IMR-90 (cell line): ENCODE data around the gene CROCC.

Experiments
- BHLHE40 ChIP-seq: fragments of 150-350 bp; IDR thresholded peaks from 2 replicates; pipeline ENCODE4 v1.6.1; 2016; ENCODE audit warnings: mild to moderate bottlenecking, low read depth, low read length
- MXI1 ChIP-seq: IDR thresholded peaks from 2 replicates; pipeline ENCODE4 v1.6.1; 2012; ENCODE audit warnings: low read depth, mild to moderate bottlenecking, low read length, moderate library complexity, borderline replicate concordance
- POLR2A ChIP-seq: IDR thresholded peaks from 2 replicates; pipeline ENCODE4 v1.6.1; 2012; ENCODE audit warnings: mild to moderate bottlenecking, low read depth, low read length
- SMC3 ChIP-seq: fragments of 150-350 bp; IDR thresholded peaks from 2 replicates; pipeline ENCODE4 v1.6.1; 2016; ENCODE audit warnings: low read depth, mild to moderate bottlenecking, antibody characterized with exemption, low read length, moderate library complexity
- TF ChIP-seq, protein P1 (sequence below): conservative IDR thresholded peaks from 2 replicates; pipeline ENCODE4 v1.5.1; 2012; ENCODE audit warnings: mild to moderate bottlenecking, low read depth, low read length, improper control_type of control experiment
- TF ChIP-seq, protein P2 (sequence below): fragments of 150-350 bp; IDR thresholded peaks from 2 replicates; pipeline ENCODE4 v1.6.1; 2017; ENCODE audit warnings: mild to moderate bottlenecking, antibody characterized with exemption, low read length, low read depth

DNA sequence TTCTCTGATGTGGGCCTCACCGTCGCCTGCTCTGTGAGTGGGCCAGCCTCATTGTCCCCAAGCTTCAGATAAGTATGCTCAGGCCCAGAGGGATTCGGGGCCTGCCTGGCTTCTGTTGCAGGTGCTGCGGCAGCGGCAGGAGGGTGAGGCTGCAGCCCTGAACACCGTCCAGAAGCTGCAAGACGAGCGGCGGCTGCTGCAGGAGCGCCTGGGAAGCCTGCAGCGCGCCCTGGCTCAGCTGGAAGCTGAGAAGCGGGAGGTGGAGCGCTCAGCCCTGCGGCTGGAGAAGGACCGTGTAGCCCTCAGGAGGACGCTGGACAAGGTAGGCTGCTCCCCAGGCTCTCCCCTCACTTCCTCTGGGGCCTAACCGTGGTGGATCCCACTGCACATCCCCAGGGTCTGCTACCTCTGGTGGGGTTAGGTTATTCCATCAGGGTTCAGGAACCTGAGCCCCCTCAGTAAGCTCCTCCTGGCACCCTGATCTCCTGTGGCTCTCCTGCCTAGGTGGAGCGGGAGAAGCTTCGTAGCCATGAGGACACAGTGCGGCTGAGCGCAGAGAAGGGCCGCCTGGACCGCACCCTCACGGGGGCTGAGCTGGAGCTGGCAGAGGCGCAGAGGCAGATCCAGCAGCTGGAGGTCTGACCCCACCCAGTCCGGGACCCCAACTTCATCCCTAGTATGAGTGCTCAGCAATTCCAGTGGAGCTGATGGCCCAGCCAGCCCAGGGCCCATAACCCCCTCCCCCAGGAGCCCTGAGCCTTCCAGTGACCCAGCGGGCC is 48.6 kb downstream of the CROCC start:
- no peak for TF ChIP-seq POLR2A
- no peak for TF ChIP-seq BHLHE40
- TF ChIP-seq, protein P1, sequence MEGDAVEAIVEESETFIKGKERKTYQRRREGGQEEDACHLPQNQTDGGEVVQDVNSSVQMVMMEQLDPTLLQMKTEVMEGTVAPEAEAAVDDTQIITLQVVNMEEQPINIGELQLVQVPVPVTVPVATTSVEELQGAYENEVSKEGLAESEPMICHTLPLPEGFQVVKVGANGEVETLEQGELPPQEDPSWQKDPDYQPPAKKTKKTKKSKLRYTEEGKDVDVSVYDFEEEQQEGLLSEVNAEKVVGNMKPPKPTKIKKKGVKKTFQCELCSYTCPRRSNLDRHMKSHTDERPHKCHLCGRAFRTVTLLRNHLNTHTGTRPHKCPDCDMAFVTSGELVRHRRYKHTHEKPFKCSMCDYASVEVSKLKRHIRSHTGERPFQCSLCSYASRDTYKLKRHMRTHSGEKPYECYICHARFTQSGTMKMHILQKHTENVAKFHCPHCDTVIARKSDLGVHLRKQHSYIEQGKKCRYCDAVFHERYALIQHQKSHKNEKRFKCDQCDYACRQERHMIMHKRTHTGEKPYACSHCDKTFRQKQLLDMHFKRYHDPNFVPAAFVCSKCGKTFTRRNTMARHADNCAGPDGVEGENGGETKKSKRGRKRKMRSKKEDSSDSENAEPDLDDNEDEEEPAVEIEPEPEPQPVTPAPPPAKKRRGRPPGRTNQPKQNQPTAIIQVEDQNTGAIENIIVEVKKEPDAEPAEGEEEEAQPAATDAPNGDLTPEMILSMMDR: no peak
- no peak for TF ChIP-seq SMC3
- TF ChIP-seq, protein P2, sequence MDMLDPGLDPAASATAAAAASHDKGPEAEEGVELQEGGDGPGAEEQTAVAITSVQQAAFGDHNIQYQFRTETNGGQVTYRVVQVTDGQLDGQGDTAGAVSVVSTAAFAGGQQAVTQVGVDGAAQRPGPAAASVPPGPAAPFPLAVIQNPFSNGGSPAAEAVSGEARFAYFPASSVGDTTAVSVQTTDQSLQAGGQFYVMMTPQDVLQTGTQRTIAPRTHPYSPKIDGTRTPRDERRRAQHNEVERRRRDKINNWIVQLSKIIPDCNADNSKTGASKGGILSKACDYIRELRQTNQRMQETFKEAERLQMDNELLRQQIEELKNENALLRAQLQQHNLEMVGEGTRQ: no peak
- no peak for TF ChIP-seq MXI1
